GM18951 (cell line): ENCODE data around the gene MFRP.

Source experiments
- POLR2A ChIP-seq: IDR thresholded peaks from 4 replicates; pipeline ENCODE4 v1.6.1; 2011; ENCODE audit warnings: mild to moderate bottlenecking; ENCODE audit not compliant: insufficient read length, insufficient read depth; ENCODE audit errors: extremely low read depth
- in situ Hi-C: fragments of 300-500 bp; cut with MboI; formaldehyde crosslinking; loops from one replicate; pipeline ENCODE4 v1.12.0; 2022; ENCODE audit warnings: low sequenced_read_pairs, mixed read lengths, inconsistent platforms; ENCODE audit not compliant: unreplicated experiment

MFRP gene

GRCh38 chr11:119377112-119377901, 30.8 kb upstream of the MFRP start:
- no peak for TF ChIP-seq POLR2A
- in situ Hi-C loops = no loop called here

- no peak for TF ChIP-seq POLR2A
- in situ Hi-C loops = no loop called here
Observed at GRCh38 chr11:119376197-119376847, 29.8 kb upstream of the MFRP start.

GRCh38 chr11:119375337-119376196, 29.1 kb upstream of the MFRP start:
- in situ Hi-C loops = no loop called here
- no peak for TF ChIP-seq POLR2A

- in situ Hi-C loops = no loop called here
- TF ChIP-seq POLR2A = no peak
Observed at GRCh38 chr11:119374632-119375336, 28.3 kb upstream of the MFRP start.

- in situ Hi-C loops = no loop called here
- TF ChIP-seq POLR2A = no peak
Observed at GRCh38 chr11:119373921-119374631, 27.6 kb upstream of the MFRP start.

- in situ Hi-C loops = no loop called here
- no peak for TF ChIP-seq POLR2A
Observed at GRCh38 chr11:119373059-119373920, 26.8 kb upstream of the MFRP start.

- in situ Hi-C loops = no loop called here
- no peak for TF ChIP-seq POLR2A
Observed at GRCh38 chr11:119372260-119373058, 26.0 kb upstream of the MFRP start.

GRCh38 chr11:119371778-119372182, 25.3 kb upstream of the MFRP start:
- in situ Hi-C loops = no loop called here

GRCh38 chr11:119371067-119371601, 24.6 kb upstream of the MFRP start:
- no peak for TF ChIP-seq POLR2A
- in situ Hi-C loops = no loop called here

More at GRCh38 chr11:119371778-119372182, 25.3 kb upstream of the MFRP start:
- TF ChIP-seq POLR2A = no peak

- in situ Hi-C loops = no loop called here
Observed at GRCh38 chr11:119370486-119371046, 24.1 kb upstream of the MFRP start.

More at GRCh38 chr11:119370486-119371046, 24.1 kb upstream of the MFRP start:
- no peak for TF ChIP-seq POLR2A
